B cell (primary cell): Measurements from ENCODE around the gene KLHL18.

Experiments
- EZH2 ChIP-seq: IDR thresholded peaks from 2 replicates; pipeline ENCODE4 v1.6.1; 2012; ENCODE audit warnings: borderline replicate concordance, low read depth, mild to moderate bottlenecking, moderate library complexity, low read length; ENCODE audit not compliant: insufficient read depth, poor library complexity, severe bottlenecking
- TF ChIP-seq, protein P1 (sequence below): fragments of 200-600 bp; IDR thresholded peaks from one replicate; pipeline ENCODE4 v1.8.0; 2022; ENCODE audit warnings: antibody characterized with exemption, mild to moderate bottlenecking

- TF ChIP-seq, protein P1, sequence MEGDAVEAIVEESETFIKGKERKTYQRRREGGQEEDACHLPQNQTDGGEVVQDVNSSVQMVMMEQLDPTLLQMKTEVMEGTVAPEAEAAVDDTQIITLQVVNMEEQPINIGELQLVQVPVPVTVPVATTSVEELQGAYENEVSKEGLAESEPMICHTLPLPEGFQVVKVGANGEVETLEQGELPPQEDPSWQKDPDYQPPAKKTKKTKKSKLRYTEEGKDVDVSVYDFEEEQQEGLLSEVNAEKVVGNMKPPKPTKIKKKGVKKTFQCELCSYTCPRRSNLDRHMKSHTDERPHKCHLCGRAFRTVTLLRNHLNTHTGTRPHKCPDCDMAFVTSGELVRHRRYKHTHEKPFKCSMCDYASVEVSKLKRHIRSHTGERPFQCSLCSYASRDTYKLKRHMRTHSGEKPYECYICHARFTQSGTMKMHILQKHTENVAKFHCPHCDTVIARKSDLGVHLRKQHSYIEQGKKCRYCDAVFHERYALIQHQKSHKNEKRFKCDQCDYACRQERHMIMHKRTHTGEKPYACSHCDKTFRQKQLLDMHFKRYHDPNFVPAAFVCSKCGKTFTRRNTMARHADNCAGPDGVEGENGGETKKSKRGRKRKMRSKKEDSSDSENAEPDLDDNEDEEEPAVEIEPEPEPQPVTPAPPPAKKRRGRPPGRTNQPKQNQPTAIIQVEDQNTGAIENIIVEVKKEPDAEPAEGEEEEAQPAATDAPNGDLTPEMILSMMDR, result no peak
- no peak for TF ChIP-seq EZH2
These were observed 93.6 kb downstream of the KLHL18 start for GRCh38 chr3:47376393-47376792.
